GM23338 (cell line): ENCODE data around the gene TIMM50. TPM values are rescaled to one million over a fixed set of nuclear protein-coding genes. Genes with fewer than 3 reads are reported as not detected.
A peak's percentile ranks its signal among the peaks of the same experiment; 100 is the strongest.

Source experiments
- ATAC-seq: fragments of 200-7000 bp; cut with Tn5 transposase; 3 replicates; pipeline ENCODE4 v1.9.1; 2020
- DNase-seq: peaks from one replicate; pipeline ENCODE4 v3.0.0-alpha.2; 2015; ENCODE audit warnings: low spot score
- H2AFZ ChIP-seq: fragments of 200-600 bp; sonication (generic); 2 replicates; pipeline ENCODE4 v1.8.0; 2016; ENCODE audit warnings: antibody characterized with exemption, mild to moderate bottlenecking, moderate library complexity
- H3F3A ChIP-seq: fragments of 200-600 bp; sonication (generic); replicated peaks from 2 replicates; pipeline ENCODE4 v1.8.0; 2017; ENCODE audit warnings: antibody characterized with exemption, mixed run types, low read depth
- H3K27ac ChIP-seq: fragments of 200-600 bp; sonication (generic); 2 replicates; pipeline ENCODE4 v1.6.1; 2016; ENCODE audit warnings: low read depth
- H3K27me3 ChIP-seq: fragments of 200-600 bp; sonication (generic); 2 replicates; pipeline ENCODE4 v1.8.0; 2016; ENCODE audit warnings: mild to moderate bottlenecking, mixed run types, moderate library complexity; ENCODE audit not compliant: insufficient read depth
- H3K36me3 ChIP-seq: fragments of 200-600 bp; sonication (generic); 2 replicates; pipeline ENCODE4 v1.8.0; 2016; ENCODE audit warnings: mild to moderate bottlenecking; ENCODE audit not compliant: insufficient read depth
- H3K4me1 ChIP-seq: fragments of 200-600 bp; sonication (generic); 2 replicates; pipeline ENCODE4 v1.8.0; 2016; ENCODE audit warnings: mild to moderate bottlenecking, moderate library complexity; ENCODE audit not compliant: insufficient read depth
- H3K4me2 ChIP-seq: fragments of 200-600 bp; sonication (generic); 2 replicates; pipeline ENCODE4 v1.7.1; 2017; ENCODE audit warnings: mixed run types
- H3K4me3 ChIP-seq: fragments of 200-600 bp; sonication (generic); 2 replicates; pipeline ENCODE4 v1.6.1; 2016; ENCODE audit warnings: mixed run types
- H3K79me2 ChIP-seq: fragments of 200-600 bp; sonication (generic); replicated peaks from 2 replicates; pipeline ENCODE4 v1.8.0; 2017; ENCODE audit warnings: mild to moderate bottlenecking; ENCODE audit not compliant: insufficient read depth
- H3K9me2 ChIP-seq: fragments of 200-600 bp; sonication (generic); 2 replicates; pipeline ENCODE4 v1.8.0; 2017; ENCODE audit not compliant: insufficient read depth
- H4K20me1 ChIP-seq: fragments of 200-600 bp; sonication (generic); replicated peaks from 2 replicates; pipeline ENCODE4 v1.8.0; 2017; ENCODE audit warnings: mild to moderate bottlenecking; ENCODE audit not compliant: insufficient read depth
- H3K27ac Mint-ChIP-seq: 2 replicates; pipeline ENCODE4 v1.8.0; 2020; ENCODE audit warnings: inconsistent platforms, mild to moderate bottlenecking, moderate library complexity, mixed read lengths
- H3K27me3 Mint-ChIP-seq: 3 replicates; pipeline ENCODE4 v1.8.0; 2022; ENCODE audit warnings: low read depth, mild to moderate bottlenecking, moderate library complexity, mixed read lengths, inconsistent platforms; ENCODE audit not compliant: insufficient read depth, poor library complexity
- H3K36me3 Mint-ChIP-seq: 3 replicates; pipeline ENCODE4 v1.8.0; 2021; ENCODE audit warnings: low read depth, mild to moderate bottlenecking, inconsistent platforms, moderate library complexity, mixed read lengths
- H3K4me1 Mint-ChIP-seq: 3 replicates; pipeline ENCODE4 v1.8.0; 2020; ENCODE audit warnings: mild to moderate bottlenecking, inconsistent platforms, mixed read lengths
- H3K4me3 Mint-ChIP-seq: 3 replicates; pipeline ENCODE4 v1.8.0; 2021; ENCODE audit warnings: moderate library complexity, mild to moderate bottlenecking, inconsistent platforms, mixed read lengths
- H3K9me3 Mint-ChIP-seq: 3 replicates; pipeline ENCODE4 v1.8.0; 2020; ENCODE audit warnings: moderate library complexity, mild to moderate bottlenecking, inconsistent platforms, mixed read lengths
- CREB1 ChIP-seq: fragments of 250-450 bp; sonication (Bioruptor Pico); IDR thresholded peaks from 2 replicates; pipeline ENCODE4 v1.5.0; 2020; ENCODE audit warnings: low read depth, mild to moderate bottlenecking, moderate library complexity
- CTCF ChIP-seq, 2 experiments: fragments of 200-600 bp in 1 of 2; sonication (generic) in 1 of 2; conservative IDR thresholded peaks; 2 replicates each; pipeline versions ENCODE4 v1.5.1 to v1.6.1; 2016 to 2017; ENCODE audit warnings: antibody characterized with exemption in 2 of 2, low read depth in 2 of 2, mild to moderate bottlenecking in 2 of 2, moderate library complexity in 1 of 2
- ETS1 ChIP-seq: IDR thresholded peaks from 2 replicates; pipeline ENCODE4 v1.6.1; 2016; ENCODE audit warnings: antibody characterized with exemption
- EZH2 ChIP-seq: fragments of 200-600 bp; sonication (generic); IDR thresholded peaks from one replicate; pipeline ENCODE4 v1.8.0; 2017; ENCODE audit warnings: antibody characterized with exemption, mild to moderate bottlenecking, low read depth; ENCODE audit not compliant: unreplicated experiment
- EZH2phosphoT487 ChIP-seq: fragments of 200-600 bp; sonication (generic); IDR thresholded peaks from one replicate; pipeline ENCODE4 v1.8.1; 2018; ENCODE audit warnings: antibody characterized with exemption; ENCODE audit not compliant: unreplicated experiment
- POLR2AphosphoS5 ChIP-seq: IDR thresholded peaks from 2 replicates; pipeline ENCODE4 v1.6.1; 2016; ENCODE audit warnings: antibody characterized with exemption, low read depth
- REST ChIP-seq: IDR thresholded peaks from one replicate; pipeline ENCODE4 v1.6.1; 2018; ENCODE audit warnings: antibody characterized with exemption; ENCODE audit not compliant: unreplicated experiment
- ZNF114 ChIP-seq: fragments of 250-450 bp; sonication (Bioruptor Pico); IDR thresholded peaks from 2 replicates; pipeline ENCODE4 v1.5.0; 2020; ENCODE audit warnings: mild to moderate bottlenecking, moderate library complexity
- ZNF331 ChIP-seq: fragments of 250-450 bp; sonication (Bioruptor Pico); IDR thresholded peaks from 2 replicates; pipeline ENCODE4 v1.5.0; 2020; ENCODE audit warnings: low read depth, mild to moderate bottlenecking, moderate library complexity
- ZNF462 ChIP-seq: fragments of 250-450 bp; sonication (Bioruptor Pico); IDR thresholded peaks from 2 replicates; pipeline ENCODE4 v1.5.0; 2020; ENCODE audit warnings: mild to moderate bottlenecking, moderate library complexity
- polyA plus RNA-seq: library from polyadenylated mRNA; unstranded; fragments of >200 nt; fragmentation: Nextera tagmentation; extraction: Ambion mirVana; gene quantifications from 2 replicates; pipeline ENCODE4 v1.2.1, GENCODE V29; 2016
- total RNA-seq: library from RNA; depleted of rRNA; stranded (reverse); fragments of >200 nt; shearing (Covaris generic); gene quantifications from 2 replicates; pipeline ENCODE4 v1.2.3, GENCODE V29; 2014

Gene TIMM50
- total and polyA plus RNA-seq, 2 experiments from 2014 or later, result 119 to 139 TPM

- TF ChIP-seq ZNF462 (CRISPR knock-in tag) (no peak), ZNF114 (CRISPR knock-in tag) (no peak), EZH2phosphoT487 (no peak)
Observed at GRCh38 chr19:39474139-39474620, 6.5 kb upstream of the TIMM50 start (continued).

GRCh38 chr19:39475748-39476147 is 4.9 kb upstream of the TIMM50 start:
- Mint-ChIP-seq H3K9me3 (no peaks in the 10 kb centered on the region; the same call in 2 of the 3 replicates), H3K4me3 (no peak overlapping the region), H3K4me1 (peaks cover 19% of the 10 kb centered on the region; the same call in 2 of the 3 replicates), H3K27ac (no peak overlapping the region), H3K27me3 (peaks cover 17% of the 10 kb centered on the region), H3K36me3 (peaks cover 48% of the 10 kb centered on the region)
- H3K4me3 ChIP-seq, result no peak overlapping the region
- H3K79me2 ChIP-seq, result no peaks in the 10 kb centered on the region; the same call in 1 of the 2 replicates
- H3K27me3 ChIP-seq, result no peaks in the 10 kb centered on the region
- peaks cover 19% of the 10 kb centered on the region for H3K36me3 ChIP-seq
- peaks cover 22% of the 10 kb centered on the region for H3F3A ChIP-seq
- 0 out of 2 replicates have a peak, but pooled peaks cover 2% of the 10 kb centered on the region for H4K20me1 ChIP-seq
- H2AFZ ChIP-seq, result no peak overlapping the region
- no peak for ATAC-seq
- H3K4me1 ChIP-seq, result peaks cover 4% of the 10 kb centered on the region; the same call in 1 of the 2 replicates
- no peaks in the 10 kb centered on the region for H3K9me2 ChIP-seq
- no peak for DNase-seq
- no peak overlapping the region for H3K4me2 ChIP-seq
- 0 out of 2 replicates have a peak overlapping the region, but pooled peaks have one; percentile 14 for H3K27ac ChIP-seq
- no peak for TF ChIP-seq ETS1
- no peak for TF ChIP-seq CREB1
- TF ChIP-seq CTCF (conservative IDR thresholded peaks at IDR 0.05; ENCODE audit: low read depth in 2 of 2), result no peak
- TF ChIP-seq EZH2phosphoT487, result no peak
- TF ChIP-seq REST, result no peak
- TF ChIP-seq POLR2AphosphoS5, result no peak
- TF ChIP-seq ZNF331 (CRISPR knock-in tag), result no peak
- TF ChIP-seq EZH2, result no peak
